HG03460 (cell line): ENCODE measurements around the gene RBM19.

Experiments
- ATAC-seq: cut with Tn5 transposase; IDR thresholded peaks from one replicate; pipeline ENCODE4 v1.9.1; 2021; ENCODE audit not compliant: unreplicated experiment

RBM19 gene

DNA sequence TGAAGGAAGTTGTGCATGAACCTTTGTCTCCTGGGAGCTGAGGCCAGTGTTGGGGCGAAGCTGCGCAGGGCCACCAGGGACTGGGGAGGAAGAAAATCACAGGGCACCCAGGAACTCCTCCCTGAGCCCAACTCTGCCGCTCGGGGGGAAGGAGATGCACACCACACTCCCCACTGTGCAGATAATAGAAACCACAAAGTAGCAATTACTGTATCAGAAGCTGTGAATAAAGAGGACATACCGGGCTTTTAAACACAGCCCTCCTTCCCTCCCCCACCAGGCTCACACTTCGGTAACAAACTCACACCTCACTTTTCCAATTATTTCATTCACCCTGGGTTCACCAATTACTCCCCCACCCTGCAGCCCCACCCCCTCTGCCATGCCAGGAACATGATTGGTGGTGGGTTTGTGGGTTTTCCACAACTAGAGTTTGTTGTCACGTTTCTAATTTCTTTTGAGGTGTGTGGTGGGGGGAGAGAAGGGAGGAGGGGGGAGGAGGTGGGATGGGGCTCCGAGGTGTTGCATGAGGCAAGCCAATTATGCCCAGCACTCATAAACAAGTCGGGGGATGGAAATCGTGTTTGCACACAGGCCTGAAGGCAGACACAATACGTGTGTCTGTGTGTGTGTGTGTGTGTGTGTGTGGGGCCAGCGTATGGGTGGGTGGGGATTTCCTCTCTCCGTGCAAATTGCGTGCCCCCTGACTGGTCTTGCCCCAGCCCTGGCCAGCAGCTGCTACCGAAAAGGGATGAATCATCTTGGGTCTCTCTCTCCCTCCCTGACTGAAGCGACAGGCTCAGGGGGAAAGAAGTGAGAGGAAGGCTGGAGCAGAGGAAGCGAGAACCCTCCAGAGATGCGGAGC, 103.3 kb downstream of the RBM19 start:
- no peak for ATAC-seq

GRCh38 chr12:113861708-113862312, 104.3 kb downstream of the RBM19 start:
- ATAC-seq = no peak

- no peak for ATAC-seq
Observed at GRCh38 chr12:113860950-113861349, 105.2 kb downstream of the RBM19 start.

DNA sequence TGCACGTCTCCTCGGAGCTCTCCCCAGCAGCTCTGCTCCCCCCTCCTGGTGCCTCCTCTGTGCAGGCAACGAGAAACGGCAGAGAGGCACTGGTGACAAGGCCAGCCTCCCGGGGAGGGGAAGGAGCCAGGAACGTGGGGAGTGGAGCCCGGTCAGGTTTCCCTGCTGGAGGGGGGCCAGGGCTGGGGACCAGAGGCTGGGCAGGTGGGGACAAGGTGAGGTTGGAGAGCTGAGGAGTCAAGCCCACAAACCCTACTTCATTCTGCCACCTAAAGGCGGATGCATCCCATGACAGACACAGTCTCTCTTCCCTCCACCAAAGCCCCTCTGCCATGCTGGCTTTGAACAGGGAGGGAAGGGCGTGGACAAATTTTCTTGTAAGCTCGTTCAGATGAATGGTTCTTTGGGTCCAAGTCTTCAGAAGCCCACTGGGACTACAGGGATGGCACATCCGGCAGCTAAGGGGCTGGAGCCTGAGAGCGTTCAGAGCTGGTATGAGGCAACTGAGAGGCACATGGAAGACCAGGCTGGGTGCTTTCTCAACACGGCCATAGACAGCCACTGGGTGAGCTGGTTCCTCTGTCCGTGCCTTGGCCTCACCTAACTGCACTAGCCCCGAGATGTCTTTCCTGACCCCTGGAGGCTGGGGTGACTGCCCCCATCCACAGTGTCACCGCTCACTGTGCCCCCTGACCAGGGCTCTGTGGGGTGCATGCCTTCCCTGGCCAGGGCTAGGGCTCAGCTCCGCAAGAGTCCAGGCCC, 105.9 kb downstream of the RBM19 start:
- no peak for ATAC-seq

DNA sequence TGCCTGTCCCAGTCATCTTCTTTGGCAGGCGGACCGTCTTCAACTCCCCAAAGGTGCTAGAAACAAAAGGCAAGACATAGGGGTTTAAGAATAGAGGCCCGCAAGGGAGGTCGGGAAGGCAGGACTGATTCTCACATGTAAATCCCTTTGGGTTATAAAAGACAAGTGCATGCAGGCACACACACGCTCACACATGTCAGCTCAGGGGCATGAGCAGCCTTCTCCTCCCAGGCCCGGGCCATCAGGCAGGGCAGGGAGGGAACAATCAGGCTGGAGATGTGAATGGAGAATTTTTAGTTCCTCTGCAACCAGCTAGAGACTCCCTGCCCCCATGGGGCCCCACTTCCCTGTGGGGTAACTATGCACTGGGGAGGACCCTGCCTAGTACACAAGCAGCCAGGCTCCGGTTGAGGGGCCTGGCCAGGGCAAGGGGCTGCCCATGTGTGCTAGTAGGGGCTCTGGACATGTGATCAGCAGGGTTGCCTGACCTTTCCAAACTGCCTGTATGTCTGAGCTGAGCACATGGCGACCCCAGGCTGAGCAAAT, 107.2 kb downstream of the RBM19 start:
- no peak for ATAC-seq

- ATAC-seq = no peak
Observed at GRCh38 chr12:113857371-113857770, 108.8 kb downstream of the RBM19 start.

DNA sequence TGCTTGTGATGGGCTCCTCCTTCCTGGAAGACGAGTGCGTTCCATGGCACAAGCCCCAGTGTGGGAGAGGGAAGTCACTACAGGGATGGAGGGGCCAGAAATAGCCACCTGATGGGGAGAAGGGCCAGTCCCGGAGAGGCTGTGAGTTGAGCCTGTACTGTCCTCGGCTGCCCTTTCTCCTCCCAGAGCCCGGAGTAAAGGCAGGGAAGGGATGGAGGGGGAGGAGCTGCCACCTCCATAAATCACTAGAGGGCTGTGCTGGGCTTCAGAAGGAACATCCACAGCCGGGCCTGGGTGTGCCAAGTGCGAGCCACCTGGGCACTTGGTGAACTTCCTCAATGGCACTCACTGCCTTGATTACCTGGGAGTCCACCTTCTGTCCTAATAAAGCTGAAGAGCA, 110.1 kb downstream of the RBM19 start:
- ATAC-seq = no peak

GRCh38 chr12:113854385-113855142, 111.6 kb downstream of the RBM19 start:
- no peak for ATAC-seq

DNA sequence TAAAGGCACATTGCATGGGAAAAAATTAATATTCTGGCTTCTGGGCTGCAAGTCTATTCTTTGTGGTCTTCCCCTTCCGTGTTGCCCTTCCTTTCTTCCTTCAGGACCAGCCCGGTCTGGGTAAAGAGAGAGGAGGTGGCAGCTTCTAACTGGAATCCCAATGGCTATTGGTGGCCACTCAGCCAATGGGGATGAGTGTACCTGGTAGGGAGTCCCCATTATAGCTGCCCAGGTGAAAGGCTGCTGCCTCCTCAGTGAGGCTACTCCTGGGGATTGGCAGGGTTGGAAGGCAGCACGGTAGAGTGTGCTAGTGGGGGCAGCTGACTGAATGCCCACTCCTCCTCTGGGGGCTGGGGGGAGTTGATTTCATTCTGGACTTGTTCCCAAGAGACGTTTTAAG, 112.6 kb downstream of the RBM19 start:
- ATAC-seq = no peak

- ATAC-seq = no peak
Observed at GRCh38 chr12:113852695-113853490, 113.2 kb downstream of the RBM19 start.

GRCh38 chr12:113852264-113852663, 113.9 kb downstream of the RBM19 start:
- no peak for ATAC-seq

- no peak for ATAC-seq
Observed at GRCh38 chr12:113850309-113851056, 115.6 kb downstream of the RBM19 start.

DNA sequence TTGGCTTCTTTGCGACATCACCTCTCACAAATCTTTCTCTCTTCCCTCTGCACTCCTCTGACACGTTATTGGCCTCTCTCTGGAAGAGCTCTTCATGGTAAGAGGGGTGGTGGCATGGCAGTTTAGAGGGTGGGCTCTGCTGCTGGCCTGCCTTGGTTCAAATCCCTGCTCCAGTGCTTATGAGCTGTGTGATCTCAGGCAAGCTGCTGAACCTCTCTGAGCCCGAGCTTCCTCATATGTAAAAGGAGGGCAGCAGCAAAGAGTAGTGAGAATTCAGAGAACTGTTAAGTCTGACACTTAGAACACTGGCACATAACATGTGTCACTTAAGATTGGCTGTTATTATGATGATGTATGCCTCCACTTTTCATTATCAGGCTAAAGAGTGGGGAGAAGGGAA, 118.3 kb downstream of the RBM19 start:
- no peak for ATAC-seq

DNA sequence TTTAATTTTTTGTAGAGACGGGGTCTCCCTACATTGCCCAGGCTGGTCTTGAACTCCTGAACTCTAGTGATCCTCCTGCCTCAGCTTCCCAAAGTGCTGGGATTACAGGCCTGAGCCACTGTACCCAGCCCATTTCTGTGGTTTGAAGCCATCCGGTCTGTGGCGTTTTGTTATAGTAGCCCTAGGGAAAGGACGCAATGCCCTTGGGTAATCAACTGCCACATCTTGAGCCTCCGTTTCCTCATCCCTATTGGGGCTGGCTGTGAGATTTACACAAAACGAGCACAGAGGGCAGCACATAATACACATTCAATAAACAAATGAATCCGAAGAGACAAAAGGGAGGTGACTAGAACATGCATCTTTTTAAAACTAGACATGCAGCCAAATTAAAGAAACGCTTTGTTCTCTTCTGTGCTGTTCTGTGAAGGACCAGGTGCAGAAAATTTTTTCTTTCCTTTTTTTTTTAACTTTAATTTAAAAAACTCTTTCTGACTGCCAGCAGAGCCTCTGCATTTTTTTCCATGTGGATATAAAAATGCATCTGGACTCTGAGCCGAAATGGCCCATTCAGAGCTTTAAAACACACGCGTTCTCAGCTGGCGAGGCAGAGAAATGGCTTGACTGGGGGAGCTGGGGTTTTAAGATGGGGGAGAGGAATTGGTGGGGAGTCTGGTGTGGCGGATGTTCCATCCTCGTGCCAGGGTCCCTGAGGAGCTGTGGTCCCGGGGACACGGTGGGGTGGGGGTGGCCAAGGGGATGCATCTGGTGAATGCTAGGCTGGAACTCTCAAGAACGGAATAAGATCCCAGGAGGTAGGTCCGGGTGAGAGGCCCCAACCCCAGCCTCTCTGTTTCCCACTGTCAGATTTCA, 119.0 kb downstream of the RBM19 start:
- ATAC-seq = no peak

- no peak for ATAC-seq
Observed at GRCh38 chr12:113845900-113846674, 120.0 kb downstream of the RBM19 start.

- no peak for ATAC-seq
Observed at GRCh38 chr12:113844495-113845210, 121.5 kb downstream of the RBM19 start.

DNA sequence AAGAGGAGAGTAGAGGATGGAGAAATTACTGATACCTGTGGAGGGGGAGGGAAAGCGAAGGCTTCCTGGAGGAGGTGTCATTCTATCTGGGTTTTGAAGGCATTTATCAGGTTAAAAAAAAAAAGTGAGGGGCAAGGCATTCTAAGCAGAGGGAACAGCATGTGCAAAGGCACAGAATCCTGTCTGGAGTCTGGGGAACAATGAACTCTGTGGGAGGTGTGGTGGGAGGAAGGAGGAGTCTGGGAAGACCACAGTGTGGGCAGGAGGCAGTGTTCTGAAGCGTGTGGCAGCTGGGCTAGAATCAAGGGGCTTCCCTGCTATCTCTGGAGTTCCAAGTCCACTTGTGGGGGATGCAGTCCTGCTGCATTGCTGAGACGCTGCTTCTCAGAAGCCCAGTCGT, 123.4 kb downstream of the RBM19 start:
- ATAC-seq = no peak
